ENCODE data around the gene TRAM2.

TRAM2 gene

GRCh38 chr6:52610011-52610410 is 33.2 kb upstream of the TRAM2 start:
- WGBS: 87% methylated on average over 3 of the region's 3 CpGs
- Histone ChIP-seq H3K27ac (ENCODE audit: low read depth, low read length) (no peak overlapping the region), H3K36me3 (ENCODE audit: insufficient read depth, low read length) (no peaks in the 10 kb centered on the region), H3K4me3 (ENCODE audit: low read length) (no peak overlapping the region), H3K9ac (ENCODE audit: low read depth, low read length) (no peak overlapping the region), H3K4me1 (ENCODE audit: insufficient read depth, low read length) (no peaks in the 10 kb centered on the region; the same call in 1 of the 2 replicates), H3K9me3 (ENCODE audit: insufficient read depth, low read depth, low read length) (no peaks in the 10 kb centered on the region), H3K27me3 (ENCODE audit: insufficient read depth, low read length) (no peaks in the 10 kb centered on the region)

- 93% methylated on average over 4 of the region's 5 CpGs for WGBS
- H3K36me3 ChIP-seq (ENCODE audit: insufficient read depth, low read length): no peaks in the 10 kb centered on the region
- no peak overlapping the region for H3K4me3 ChIP-seq (ENCODE audit: low read length)
- H3K4me1 ChIP-seq (ENCODE audit: insufficient read depth, low read length): no peaks in the 10 kb centered on the region; the same call in 1 of the 2 replicates
- H3K27me3 ChIP-seq (ENCODE audit: insufficient read depth, low read length): no peaks in the 10 kb centered on the region
- H3K9ac ChIP-seq (ENCODE audit: low read depth, low read length): no peak overlapping the region
- no peaks in the 10 kb centered on the region for H3K9me3 ChIP-seq (ENCODE audit: insufficient read depth, low read depth, low read length)
- no peak overlapping the region for H3K27ac ChIP-seq (ENCODE audit: low read depth, low read length)
These were observed 28.8 kb upstream of the TRAM2 start for GRCh38 chr6:52605610-52606185.

- no peaks in the 10 kb centered on the region for H3K36me3 ChIP-seq (ENCODE audit: insufficient read depth, low read length)
- no peak overlapping the region for H3K9ac ChIP-seq (ENCODE audit: low read depth, low read length)
- H3K27ac ChIP-seq (ENCODE audit: low read depth, low read length): no peak overlapping the region
- 86% methylated on average over 3 of the region's 3 CpGs for WGBS
- H3K4me3 ChIP-seq (ENCODE audit: low read length): no peak overlapping the region
- no peaks in the 10 kb centered on the region for H3K27me3 ChIP-seq (ENCODE audit: insufficient read depth, low read length)
- H3K4me1 ChIP-seq (ENCODE audit: insufficient read depth, low read length): no peaks in the 10 kb centered on the region
- no peaks in the 10 kb centered on the region for H3K9me3 ChIP-seq (ENCODE audit: insufficient read depth, low read depth, low read length)
These were observed 26.3 kb upstream of the TRAM2 start for GRCh38 chr6:52603000-52603795.

GRCh38 chr6:52598824-52599190 is 21.9 kb upstream of the TRAM2 start:
- no peak overlapping the region for H3K4me3 ChIP-seq (ENCODE audit: low read length)
- 98% methylated on average over 2 of the region's 2 CpGs for WGBS
- H3K27me3 ChIP-seq (ENCODE audit: insufficient read depth, low read length): no peaks in the 10 kb centered on the region
- no peak overlapping the region for H3K9ac ChIP-seq (ENCODE audit: low read depth, low read length)
- no peak overlapping the region for H3K27ac ChIP-seq (ENCODE audit: low read depth, low read length)
- no peaks in the 10 kb centered on the region for H3K9me3 ChIP-seq (ENCODE audit: insufficient read depth, low read depth, low read length)
- H3K36me3 ChIP-seq (ENCODE audit: insufficient read depth, low read length): no peaks in the 10 kb centered on the region
- H3K4me1 ChIP-seq (ENCODE audit: insufficient read depth, low read length): peaks cover 21% of the 10 kb centered on the region

GRCh38 chr6:52598123-52598823 is 21.4 kb upstream of the TRAM2 start:
- peaks cover 21% of the 10 kb centered on the region for H3K4me1 ChIP-seq (ENCODE audit: insufficient read depth, low read length)
- no peaks in the 10 kb centered on the region for H3K36me3 ChIP-seq (ENCODE audit: insufficient read depth, low read length)
- WGBS: 33% methylated on average over 12 of the region's 12 CpGs
- H3K27ac ChIP-seq (ENCODE audit: low read depth, low read length): no peak overlapping the region
- H3K27me3 ChIP-seq (ENCODE audit: insufficient read depth, low read length): no peaks in the 10 kb centered on the region
- H3K4me3 ChIP-seq (ENCODE audit: low read length): peak overlapping the region; percentile 26; the same call in 1 of the 2 replicates
- no peaks in the 10 kb centered on the region for H3K9me3 ChIP-seq (ENCODE audit: insufficient read depth, low read depth, low read length)
- H3K9ac ChIP-seq (ENCODE audit: low read depth, low read length): 0 out of 2 replicates have a peak overlapping the region, but pooled peaks have one; percentile 26

GRCh38 chr6:52597738-52598122 is 20.9 kb upstream of the TRAM2 start:
- no peak overlapping the region for H3K27ac ChIP-seq (ENCODE audit: low read depth, low read length)
- peak overlapping the region; percentile 26; the same call in 1 of the 2 replicates for H3K4me3 ChIP-seq (ENCODE audit: low read length)
- H3K36me3 ChIP-seq (ENCODE audit: insufficient read depth, low read length): no peaks in the 10 kb centered on the region
- 0 out of 2 replicates have a peak overlapping the region, but pooled peaks have one; percentile 26 for H3K9ac ChIP-seq (ENCODE audit: low read depth, low read length)
- H3K27me3 ChIP-seq (ENCODE audit: insufficient read depth, low read length): no peaks in the 10 kb centered on the region
- no peaks in the 10 kb centered on the region for H3K9me3 ChIP-seq (ENCODE audit: insufficient read depth, low read depth, low read length)
- H3K4me1 ChIP-seq (ENCODE audit: insufficient read depth, low read length): peaks cover 21% of the 10 kb centered on the region

- Histone ChIP-seq H3K4me3 (ENCODE audit: low read length) (no peak overlapping the region), H3K27me3 (ENCODE audit: insufficient read depth, low read length) (no peaks in the 10 kb centered on the region), H3K36me3 (ENCODE audit: insufficient read depth, low read length) (no peaks in the 10 kb centered on the region), H3K9ac (ENCODE audit: low read depth, low read length) (no peak overlapping the region), H3K4me1 (ENCODE audit: insufficient read depth, low read length) (peaks cover 24% of the 10 kb centered on the region), H3K27ac (ENCODE audit: low read depth, low read length) (no peak overlapping the region), H3K9me3 (ENCODE audit: insufficient read depth, low read depth, low read length) (no peaks in the 10 kb centered on the region)
- 91% methylated on average over 2 of the region's 2 CpGs for WGBS
These were observed 19.6 kb upstream of the TRAM2 start for GRCh38 chr6:52596371-52597028.

- Histone ChIP-seq H3K27ac (ENCODE audit: low read depth, low read length) (peak overlapping the region; percentile 31; the same call in 1 of the 2 replicates), H3K27me3 (ENCODE audit: insufficient read depth, low read length) (no peaks in the 10 kb centered on the region), H3K4me1 (ENCODE audit: insufficient read depth, low read length) (peaks cover 24% of the 10 kb centered on the region), H3K9me3 (ENCODE audit: insufficient read depth, low read depth, low read length) (no peaks in the 10 kb centered on the region), H3K9ac (ENCODE audit: low read depth, low read length) (peak overlapping the region; percentile 45; the same call in 1 of the 2 replicates), H3K36me3 (ENCODE audit: insufficient read depth, low read length) (no peaks in the 10 kb centered on the region), H3K4me3 (ENCODE audit: low read length) (no peak overlapping the region)
These were observed 18.9 kb upstream of the TRAM2 start for GRCh38 chr6:52595796-52596130.

- no peaks in the 10 kb centered on the region for H3K36me3 ChIP-seq (ENCODE audit: insufficient read depth, low read length)
- no peak overlapping the region for H3K4me3 ChIP-seq (ENCODE audit: low read length)
- WGBS: 47% methylated on average over 7 of the region's 7 CpGs
- H3K27me3 ChIP-seq (ENCODE audit: insufficient read depth, low read length): no peaks in the 10 kb centered on the region
- peak overlapping the region; percentile 45; the same call in 1 of the 2 replicates for H3K9ac ChIP-seq (ENCODE audit: low read depth, low read length)
- H3K9me3 ChIP-seq (ENCODE audit: insufficient read depth, low read depth, low read length): no peaks in the 10 kb centered on the region
- peak overlapping the region; percentile 31; the same call in 1 of the 2 replicates for H3K27ac ChIP-seq (ENCODE audit: low read depth, low read length)
- peaks cover 24% of the 10 kb centered on the region for H3K4me1 ChIP-seq (ENCODE audit: insufficient read depth, low read length)
These were observed 18.3 kb upstream of the TRAM2 start for GRCh38 chr6:52595000-52595795.

- Histone ChIP-seq H3K9ac (ENCODE audit: low read depth, low read length) (no peak overlapping the region), H3K4me3 (ENCODE audit: low read length) (no peak overlapping the region), H3K27ac (ENCODE audit: low read depth, low read length) (no peak overlapping the region), H3K36me3 (ENCODE audit: insufficient read depth, low read length) (no peaks in the 10 kb centered on the region), H3K4me1 (ENCODE audit: insufficient read depth, low read length) (peaks cover 25% of the 10 kb centered on the region), H3K9me3 (ENCODE audit: insufficient read depth, low read depth, low read length) (no peaks in the 10 kb centered on the region), H3K27me3 (ENCODE audit: insufficient read depth, low read length) (no peaks in the 10 kb centered on the region)
- 93% methylated on average over 5 of the region's 5 CpGs for WGBS
These were observed 17.4 kb upstream of the TRAM2 start for GRCh38 chr6:52594221-52594620.

Data from HUES64 (cell line).